GM23338 (cell line): Measurements from ENCODE around the gene CTDNEP1. TPM values are rescaled to one million over a fixed set of nuclear protein-coding genes. Genes with fewer than 3 reads are reported as not detected.

ENCODE experiments used
- ATAC-seq: fragments of 200-7000 bp; cut with Tn5 transposase; 3 replicates; pipeline ENCODE4 v1.9.1; 2020
- DNase-seq: peaks from one replicate; pipeline ENCODE4 v3.0.0-alpha.2; 2015; ENCODE audit warnings: low spot score
- H2AFZ ChIP-seq: fragments of 200-600 bp; sonication (generic); 2 replicates; pipeline ENCODE4 v1.8.0; 2016; ENCODE audit warnings: antibody characterized with exemption, mild to moderate bottlenecking, moderate library complexity
- H3F3A ChIP-seq: fragments of 200-600 bp; sonication (generic); replicated peaks from 2 replicates; pipeline ENCODE4 v1.8.0; 2017; ENCODE audit warnings: antibody characterized with exemption, mixed run types, low read depth
- H3K27ac ChIP-seq: fragments of 200-600 bp; sonication (generic); 2 replicates; pipeline ENCODE4 v1.6.1; 2016; ENCODE audit warnings: low read depth
- H3K27me3 ChIP-seq: fragments of 200-600 bp; sonication (generic); 2 replicates; pipeline ENCODE4 v1.8.0; 2016; ENCODE audit warnings: mild to moderate bottlenecking, mixed run types, moderate library complexity; ENCODE audit not compliant: insufficient read depth
- H3K36me3 ChIP-seq: fragments of 200-600 bp; sonication (generic); 2 replicates; pipeline ENCODE4 v1.8.0; 2016; ENCODE audit warnings: mild to moderate bottlenecking; ENCODE audit not compliant: insufficient read depth
- H3K4me1 ChIP-seq: fragments of 200-600 bp; sonication (generic); 2 replicates; pipeline ENCODE4 v1.8.0; 2016; ENCODE audit warnings: mild to moderate bottlenecking, moderate library complexity; ENCODE audit not compliant: insufficient read depth
- H3K4me2 ChIP-seq: fragments of 200-600 bp; sonication (generic); 2 replicates; pipeline ENCODE4 v1.7.1; 2017; ENCODE audit warnings: mixed run types
- H3K4me3 ChIP-seq: fragments of 200-600 bp; sonication (generic); 2 replicates; pipeline ENCODE4 v1.6.1; 2016; ENCODE audit warnings: mixed run types
- H3K79me2 ChIP-seq: fragments of 200-600 bp; sonication (generic); replicated peaks from 2 replicates; pipeline ENCODE4 v1.8.0; 2017; ENCODE audit warnings: mild to moderate bottlenecking; ENCODE audit not compliant: insufficient read depth
- H3K9me2 ChIP-seq: fragments of 200-600 bp; sonication (generic); 2 replicates; pipeline ENCODE4 v1.8.0; 2017; ENCODE audit not compliant: insufficient read depth
- H4K20me1 ChIP-seq: fragments of 200-600 bp; sonication (generic); replicated peaks from 2 replicates; pipeline ENCODE4 v1.8.0; 2017; ENCODE audit warnings: mild to moderate bottlenecking; ENCODE audit not compliant: insufficient read depth
- H3K27ac Mint-ChIP-seq: 2 replicates; pipeline ENCODE4 v1.8.0; 2020; ENCODE audit warnings: inconsistent platforms, mild to moderate bottlenecking, moderate library complexity, mixed read lengths
- H3K27me3 Mint-ChIP-seq: 3 replicates; pipeline ENCODE4 v1.8.0; 2022; ENCODE audit warnings: low read depth, mild to moderate bottlenecking, moderate library complexity, mixed read lengths, inconsistent platforms; ENCODE audit not compliant: insufficient read depth, poor library complexity
- H3K36me3 Mint-ChIP-seq: 3 replicates; pipeline ENCODE4 v1.8.0; 2021; ENCODE audit warnings: low read depth, mild to moderate bottlenecking, inconsistent platforms, moderate library complexity, mixed read lengths
- H3K4me1 Mint-ChIP-seq: 3 replicates; pipeline ENCODE4 v1.8.0; 2020; ENCODE audit warnings: mild to moderate bottlenecking, inconsistent platforms, mixed read lengths
- H3K4me3 Mint-ChIP-seq: 3 replicates; pipeline ENCODE4 v1.8.0; 2021; ENCODE audit warnings: moderate library complexity, mild to moderate bottlenecking, inconsistent platforms, mixed read lengths
- H3K9me3 Mint-ChIP-seq: 3 replicates; pipeline ENCODE4 v1.8.0; 2020; ENCODE audit warnings: moderate library complexity, mild to moderate bottlenecking, inconsistent platforms, mixed read lengths
- CREB1 ChIP-seq: fragments of 250-450 bp; sonication (Bioruptor Pico); IDR thresholded peaks from 2 replicates; pipeline ENCODE4 v1.5.0; 2020; ENCODE audit warnings: low read depth, mild to moderate bottlenecking, moderate library complexity
- EZH2 ChIP-seq: fragments of 200-600 bp; sonication (generic); IDR thresholded peaks from one replicate; pipeline ENCODE4 v1.8.0; 2017; ENCODE audit warnings: antibody characterized with exemption, mild to moderate bottlenecking, low read depth; ENCODE audit not compliant: unreplicated experiment
- EZH2phosphoT487 ChIP-seq: fragments of 200-600 bp; sonication (generic); IDR thresholded peaks from one replicate; pipeline ENCODE4 v1.8.1; 2018; ENCODE audit warnings: antibody characterized with exemption; ENCODE audit not compliant: unreplicated experiment
- JUNB ChIP-seq: IDR thresholded peaks from one replicate; pipeline ENCODE4 v1.6.1; 2016; ENCODE audit warnings: antibody characterized with exemption; ENCODE audit not compliant: unreplicated experiment
- NANOG ChIP-seq: IDR thresholded peaks from 2 replicates; pipeline ENCODE4 v1.6.1; 2016; ENCODE audit warnings: antibody characterized with exemption, borderline replicate concordance
- POLR2AphosphoS5 ChIP-seq: IDR thresholded peaks from 2 replicates; pipeline ENCODE4 v1.6.1; 2016; ENCODE audit warnings: antibody characterized with exemption, low read depth
- REST ChIP-seq: IDR thresholded peaks from one replicate; pipeline ENCODE4 v1.6.1; 2018; ENCODE audit warnings: antibody characterized with exemption; ENCODE audit not compliant: unreplicated experiment
- STAT1 ChIP-seq: IDR thresholded peaks from one replicate; pipeline ENCODE4 v1.6.1; 2016; ENCODE audit warnings: antibody characterized with exemption; ENCODE audit not compliant: unreplicated experiment
- ZNF114 ChIP-seq: fragments of 250-450 bp; sonication (Bioruptor Pico); IDR thresholded peaks from 2 replicates; pipeline ENCODE4 v1.5.0; 2020; ENCODE audit warnings: mild to moderate bottlenecking, moderate library complexity
- ZNF331 ChIP-seq: fragments of 250-450 bp; sonication (Bioruptor Pico); IDR thresholded peaks from 2 replicates; pipeline ENCODE4 v1.5.0; 2020; ENCODE audit warnings: low read depth, mild to moderate bottlenecking, moderate library complexity
- ZNF462 ChIP-seq: fragments of 250-450 bp; sonication (Bioruptor Pico); IDR thresholded peaks from 2 replicates; pipeline ENCODE4 v1.5.0; 2020; ENCODE audit warnings: mild to moderate bottlenecking, moderate library complexity
- polyA plus RNA-seq: library from polyadenylated mRNA; unstranded; fragments of >200 nt; fragmentation: Nextera tagmentation; extraction: Ambion mirVana; gene quantifications from 2 replicates; pipeline ENCODE4 v1.2.1, GENCODE V29; 2016
- total RNA-seq: library from RNA; depleted of rRNA; stranded (reverse); fragments of >200 nt; shearing (Covaris generic); gene quantifications from 2 replicates; pipeline ENCODE4 v1.2.3, GENCODE V29; 2014
- TF ChIP-seq, protein P1 (sequence below), 2 experiments: fragments of 200-600 bp in 1 of 2; sonication (generic) in 1 of 2; conservative IDR thresholded peaks; 2 replicates each; pipeline versions ENCODE4 v1.5.1 to v1.6.1; 2016 to 2017; ENCODE audit warnings: antibody characterized with exemption in 2 of 2, low read depth in 2 of 2, mild to moderate bottlenecking in 2 of 2, moderate library complexity in 1 of 2
- TF ChIP-seq, protein P2 (sequence below): IDR thresholded peaks from 2 replicates; pipeline ENCODE4 v1.6.1; 2016; ENCODE audit warnings: antibody characterized with exemption

Gene CTDNEP1
- total and polyA plus RNA-seq, 2 experiments from 2014 or later = 48.1 to 93.4 TPM

DNA sequence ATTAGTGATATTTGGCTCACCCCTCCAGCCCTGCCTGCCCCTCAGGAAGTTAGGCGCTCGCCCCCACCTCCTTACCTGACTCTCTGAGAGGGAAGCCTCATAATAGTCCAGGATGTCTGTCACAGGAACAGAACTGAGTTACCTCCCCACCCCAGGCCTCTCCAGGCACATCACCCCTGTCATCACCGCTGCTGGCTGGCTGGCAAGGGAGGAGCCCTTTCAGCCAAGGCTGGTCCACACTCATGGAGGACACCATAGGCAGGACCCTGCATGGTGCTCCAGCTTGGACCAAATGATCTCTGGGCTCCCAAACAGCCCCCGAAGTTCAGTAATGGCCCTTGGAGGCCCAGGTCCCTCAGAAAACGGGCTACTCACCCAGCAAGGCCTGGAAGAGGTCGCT is 33.4 kb downstream of the CTDNEP1 start:
- no peak for ATAC-seq
- H3K36me3 Mint-ChIP-seq = peaks cover 31% of the 10 kb centered on the region
- H3F3A ChIP-seq = peaks cover 18% of the 10 kb centered on the region
- H3K4me3 ChIP-seq = peak overlapping the region; percentile 73
- H3K27me3 Mint-ChIP-seq = peaks cover 56% of the 10 kb centered on the region
- H3K4me3 Mint-ChIP-seq = peak overlapping the region; percentile 91
- no peak for TF ChIP-seq JUNB
- TF ChIP-seq ZNF114 (CRISPR knock-in tag) = no peak
- no peak for TF ChIP-seq EZH2
- TF ChIP-seq, protein P1, sequence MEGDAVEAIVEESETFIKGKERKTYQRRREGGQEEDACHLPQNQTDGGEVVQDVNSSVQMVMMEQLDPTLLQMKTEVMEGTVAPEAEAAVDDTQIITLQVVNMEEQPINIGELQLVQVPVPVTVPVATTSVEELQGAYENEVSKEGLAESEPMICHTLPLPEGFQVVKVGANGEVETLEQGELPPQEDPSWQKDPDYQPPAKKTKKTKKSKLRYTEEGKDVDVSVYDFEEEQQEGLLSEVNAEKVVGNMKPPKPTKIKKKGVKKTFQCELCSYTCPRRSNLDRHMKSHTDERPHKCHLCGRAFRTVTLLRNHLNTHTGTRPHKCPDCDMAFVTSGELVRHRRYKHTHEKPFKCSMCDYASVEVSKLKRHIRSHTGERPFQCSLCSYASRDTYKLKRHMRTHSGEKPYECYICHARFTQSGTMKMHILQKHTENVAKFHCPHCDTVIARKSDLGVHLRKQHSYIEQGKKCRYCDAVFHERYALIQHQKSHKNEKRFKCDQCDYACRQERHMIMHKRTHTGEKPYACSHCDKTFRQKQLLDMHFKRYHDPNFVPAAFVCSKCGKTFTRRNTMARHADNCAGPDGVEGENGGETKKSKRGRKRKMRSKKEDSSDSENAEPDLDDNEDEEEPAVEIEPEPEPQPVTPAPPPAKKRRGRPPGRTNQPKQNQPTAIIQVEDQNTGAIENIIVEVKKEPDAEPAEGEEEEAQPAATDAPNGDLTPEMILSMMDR (conservative IDR thresholded peaks at IDR 0.05; ENCODE audit: low read depth in 2 of 2) = no peak
- no peak for TF ChIP-seq ZNF462 (CRISPR knock-in tag)
- TF ChIP-seq, protein P2, sequence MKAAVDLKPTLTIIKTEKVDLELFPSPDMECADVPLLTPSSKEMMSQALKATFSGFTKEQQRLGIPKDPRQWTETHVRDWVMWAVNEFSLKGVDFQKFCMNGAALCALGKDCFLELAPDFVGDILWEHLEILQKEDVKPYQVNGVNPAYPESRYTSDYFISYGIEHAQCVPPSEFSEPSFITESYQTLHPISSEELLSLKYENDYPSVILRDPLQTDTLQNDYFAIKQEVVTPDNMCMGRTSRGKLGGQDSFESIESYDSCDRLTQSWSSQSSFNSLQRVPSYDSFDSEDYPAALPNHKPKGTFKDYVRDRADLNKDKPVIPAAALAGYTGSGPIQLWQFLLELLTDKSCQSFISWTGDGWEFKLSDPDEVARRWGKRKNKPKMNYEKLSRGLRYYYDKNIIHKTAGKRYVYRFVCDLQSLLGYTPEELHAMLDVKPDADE = no peak
- no peak for TF ChIP-seq STAT1
- TF ChIP-seq ZNF331 (CRISPR knock-in tag) = no peak
- no peak for TF ChIP-seq CREB1 (CRISPR knock-in tag)
- no peak for TF ChIP-seq EZH2phosphoT487
- TF ChIP-seq REST = no peak
- no peak for TF ChIP-seq POLR2AphosphoS5
- no peak for TF ChIP-seq NANOG
- H3K27me3 ChIP-seq = no peaks in the 10 kb centered on the region
- peaks cover 55% of the 10 kb centered on the region for H3K4me1 Mint-ChIP-seq
- no peak for DNase-seq
- H3K27ac ChIP-seq = no peak overlapping the region
- H2AFZ ChIP-seq = peak overlapping the region; percentile 96
- peaks cover 16% of the 10 kb centered on the region for H3K79me2 ChIP-seq
- no peaks in the 10 kb centered on the region for H3K9me2 ChIP-seq
- H3K27ac Mint-ChIP-seq = no peak overlapping the region
- no peaks in the 10 kb centered on the region; the same call in 1 of the 3 replicates for H3K9me3 Mint-ChIP-seq
- peak overlapping the region; percentile 79 for H3K4me2 ChIP-seq
- peaks cover 44% of the 10 kb centered on the region for H3K4me1 ChIP-seq
- peaks cover 14% of the 10 kb centered on the region; the same call in 1 of the 2 replicates for H4K20me1 ChIP-seq
- peaks cover 3% of the 10 kb centered on the region; the same call in 1 of the 2 replicates for H3K36me3 ChIP-seq
